Activated effector memory CD4-positive, alpha-beta T cell treated with Interleukin-2 at 50 U/mL for 16 hours (primary cell): ENCODE results near the gene HTR2A.

ENCODE experiments used
- DNase-seq: peaks from one replicate; pipeline ENCODE4 v3.0.0-alpha.2; 2020

HTR2A gene

DNA sequence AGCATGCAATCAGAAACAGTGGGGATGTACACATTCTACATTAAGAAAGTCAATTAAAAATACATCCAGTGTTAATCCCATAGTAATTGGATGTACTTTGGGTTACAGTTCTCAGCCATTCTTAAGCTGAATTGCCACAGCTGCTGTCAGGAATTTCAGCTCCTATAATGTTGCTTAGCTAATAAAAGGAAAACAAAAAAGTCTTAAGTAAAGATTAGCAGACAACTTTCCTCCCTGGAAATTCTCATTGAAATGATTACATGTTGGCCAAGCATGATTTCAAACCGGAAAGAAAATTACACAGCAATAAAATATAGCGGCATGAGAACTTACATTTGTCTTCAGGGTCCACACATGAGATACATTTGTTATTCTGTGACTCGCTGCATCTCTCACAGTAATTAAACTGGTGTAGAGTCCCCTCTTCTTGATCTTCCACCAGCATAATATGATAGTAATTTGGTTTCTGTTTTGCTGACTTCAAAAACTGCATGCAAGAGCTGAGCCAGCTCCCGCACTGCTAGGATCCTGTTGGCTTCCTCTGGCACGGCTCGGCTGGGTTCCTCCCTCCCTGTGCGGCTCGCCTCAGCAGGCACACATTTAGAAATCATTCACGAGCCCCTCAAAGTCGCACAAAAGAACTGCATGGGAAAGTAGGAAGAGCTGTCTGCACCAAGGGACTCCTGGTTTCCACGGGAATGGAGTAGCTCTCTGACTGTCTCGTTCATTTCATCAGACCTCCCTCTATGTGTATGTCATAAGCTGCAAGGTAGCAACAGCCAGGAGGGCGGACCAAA is at the start of gene HTR2A:
HTR2A (minus strand) TSS at position 713 of the 797 bp plus-strand sequence. CDS start 1,147 bp downstream, outside the sequence.
- DNase-seq = no peak

DNA sequence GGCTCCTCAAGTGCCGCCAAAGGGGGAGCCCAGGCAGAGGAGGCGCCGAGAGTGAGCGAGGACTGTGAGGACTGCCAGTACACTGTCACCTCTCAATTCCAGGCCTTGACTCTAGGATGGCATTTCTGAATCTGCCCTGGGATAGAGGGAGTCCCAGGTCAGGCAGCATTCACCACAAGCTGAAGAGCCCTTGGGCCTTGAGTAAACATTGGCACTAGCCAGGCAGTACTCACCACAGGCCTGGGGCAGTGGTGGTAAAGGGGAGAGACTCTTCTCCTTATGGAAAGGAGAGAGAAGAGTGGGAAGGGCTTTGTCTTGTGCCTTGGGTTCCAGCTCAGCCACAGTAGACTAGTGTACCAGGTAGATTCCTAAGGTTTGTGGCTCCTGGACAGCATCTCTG is 39.7 kb upstream of the HTR2A start:
- DNase-seq = no peak

GRCh38 chr13:46934749-46935148 is 37.9 kb upstream of the HTR2A start:
- no peak for DNase-seq

DNA sequence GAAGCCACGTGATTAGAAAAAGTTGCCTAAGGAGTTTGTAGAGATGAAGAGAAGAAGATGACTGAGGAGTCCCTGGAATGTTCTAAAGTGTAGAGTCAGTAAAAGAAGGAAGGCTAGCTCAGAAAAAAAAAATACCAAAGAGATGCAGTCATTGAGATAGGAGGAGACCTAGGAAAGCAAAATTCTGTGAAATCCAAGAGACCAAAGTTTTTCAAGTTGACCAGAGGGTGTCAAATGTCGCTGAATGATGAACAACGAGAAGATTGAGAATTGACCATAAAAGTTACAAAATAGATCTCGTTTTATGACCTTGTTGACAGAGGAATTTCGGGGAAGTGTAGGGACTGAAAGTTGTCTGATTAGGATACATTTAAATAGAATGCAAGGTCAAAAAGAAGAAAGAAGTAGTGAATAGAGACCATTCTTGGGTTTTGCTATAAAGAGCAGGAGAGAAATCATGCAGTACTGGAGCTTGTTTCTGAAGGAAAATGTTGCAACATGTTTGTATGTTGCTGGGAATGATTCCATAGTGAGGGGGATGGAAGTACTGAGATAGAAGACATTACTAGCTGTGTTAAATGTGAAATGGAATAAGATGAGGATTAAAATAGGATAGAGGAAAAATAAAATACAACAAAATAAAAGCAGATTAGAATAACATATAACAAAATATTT is 30.2 kb upstream of the HTR2A start:
- no peak for DNase-seq

DNA sequence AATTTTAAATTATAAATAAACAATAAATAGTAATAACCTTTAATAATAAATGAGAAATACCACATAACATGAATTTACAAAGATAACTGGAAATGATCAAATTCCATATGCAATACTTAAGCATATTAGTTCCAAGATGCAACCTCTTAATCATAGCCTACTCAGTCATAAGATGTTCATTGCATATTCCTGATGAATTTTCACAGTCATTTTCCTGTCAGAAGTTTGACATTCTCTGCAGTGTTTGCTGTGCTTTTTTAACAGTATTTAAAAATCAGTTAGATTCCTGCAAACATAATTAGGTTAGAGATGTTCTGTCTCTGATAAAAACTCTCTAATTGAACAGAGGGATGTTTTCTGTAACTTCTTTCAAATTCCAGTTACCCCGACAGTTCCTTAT is 28.6 kb upstream of the HTR2A start:
- no peak for DNase-seq

DNA sequence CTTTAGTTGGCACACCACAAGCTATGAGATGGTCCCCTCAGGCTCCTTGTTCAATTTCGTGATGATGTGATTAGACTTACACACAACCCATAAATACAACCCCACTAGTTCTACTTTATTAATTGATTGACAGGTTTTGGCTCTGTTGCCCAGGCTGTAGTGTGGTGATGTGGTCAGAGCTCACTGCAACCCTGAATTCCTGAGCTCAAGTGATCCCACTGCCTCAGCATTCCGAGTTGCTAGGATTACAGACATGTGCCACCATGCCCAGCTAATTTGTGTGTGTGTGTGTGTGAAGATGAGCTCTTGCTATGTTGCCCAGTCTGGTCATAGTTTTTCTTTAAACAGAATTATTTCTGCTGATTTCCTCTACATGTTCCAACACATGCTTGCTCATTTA is 17.5 kb upstream of the HTR2A start:
- DNase-seq = no peak

- DNase-seq = no peak
These were observed 16.9 kb upstream of the HTR2A start for GRCh38 chr13:46913757-46914156.

DNA sequence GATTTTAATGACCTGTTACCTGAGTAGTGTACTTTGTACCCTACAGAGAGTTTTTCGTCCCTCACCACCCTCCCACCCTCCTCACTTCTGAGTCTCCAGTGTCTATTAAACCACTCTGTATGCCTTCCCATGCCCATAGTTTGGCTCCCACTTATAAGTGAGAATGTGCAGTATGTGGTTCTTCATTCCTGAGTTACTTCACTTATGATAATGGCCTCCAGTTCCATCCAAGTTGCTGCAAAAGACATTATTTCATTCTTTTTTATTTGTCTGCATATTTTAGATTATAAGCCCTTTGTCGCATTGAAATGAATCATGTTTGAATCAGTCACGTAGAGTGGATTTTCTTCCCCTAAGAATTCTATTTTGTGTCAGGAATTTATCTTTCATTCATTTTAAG is 12.2 kb upstream of the HTR2A start:
- no peak for DNase-seq

DNA sequence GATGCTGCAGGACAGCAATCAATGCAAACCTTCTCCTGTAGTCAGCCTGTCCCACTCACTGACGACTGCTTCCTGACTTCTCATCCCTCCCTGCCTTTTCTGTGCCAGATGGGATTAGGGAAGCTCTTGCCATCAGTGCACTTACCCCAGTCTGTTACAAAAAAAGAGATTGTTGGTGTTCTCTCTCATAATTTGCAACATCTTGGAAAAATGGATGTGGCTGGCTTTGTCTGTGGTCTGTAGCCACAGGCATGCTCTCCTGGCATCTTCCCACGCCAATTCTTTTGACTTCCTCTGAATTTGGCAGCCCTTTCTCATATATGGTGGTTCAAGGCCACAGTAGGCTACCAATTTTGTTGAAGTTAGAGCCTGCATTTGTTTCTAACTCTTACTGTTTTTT is 11.6 kb upstream of the HTR2A start:
- DNase-seq = no peak

- DNase-seq = no peak
These were observed 9.6 kb upstream of the HTR2A start for GRCh38 chr13:46906405-46906804.

- DNase-seq = no peak
These were observed 8.4 kb upstream of the HTR2A start for GRCh38 chr13:46905249-46905648.

- DNase-seq = no peak
These were observed 6.9 kb upstream of the HTR2A start for GRCh38 chr13:46903748-46904147.

- no peak for DNase-seq
These were observed 4.9 kb upstream of the HTR2A start for GRCh38 chr13:46901721-46902120.

DNA sequence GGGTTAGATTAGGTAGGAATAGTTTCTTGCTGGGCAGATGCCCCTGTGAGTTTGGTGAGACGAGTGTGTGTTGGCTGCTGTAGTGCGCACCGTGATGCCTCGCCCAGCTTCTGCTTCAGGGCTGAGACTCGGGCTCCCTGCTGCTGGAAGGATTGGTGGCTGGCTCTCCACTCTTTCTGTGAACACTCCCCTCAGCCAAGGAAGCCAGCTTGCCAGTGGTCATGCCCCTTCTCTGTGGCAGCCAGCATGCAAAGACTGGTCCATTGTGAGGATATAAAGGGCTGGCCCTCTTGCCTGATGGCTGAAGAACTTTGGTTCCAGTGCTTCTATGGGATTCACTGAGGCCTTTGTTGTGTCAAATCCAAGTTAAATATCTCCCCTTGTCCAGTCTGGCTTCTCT is 2.9 kb upstream of the HTR2A start:
- DNase-seq = no peak

GRCh38 chr13:46895381-46895780 is 1.5 kb downstream of the HTR2A start:
- no peak for DNase-seq

DNA sequence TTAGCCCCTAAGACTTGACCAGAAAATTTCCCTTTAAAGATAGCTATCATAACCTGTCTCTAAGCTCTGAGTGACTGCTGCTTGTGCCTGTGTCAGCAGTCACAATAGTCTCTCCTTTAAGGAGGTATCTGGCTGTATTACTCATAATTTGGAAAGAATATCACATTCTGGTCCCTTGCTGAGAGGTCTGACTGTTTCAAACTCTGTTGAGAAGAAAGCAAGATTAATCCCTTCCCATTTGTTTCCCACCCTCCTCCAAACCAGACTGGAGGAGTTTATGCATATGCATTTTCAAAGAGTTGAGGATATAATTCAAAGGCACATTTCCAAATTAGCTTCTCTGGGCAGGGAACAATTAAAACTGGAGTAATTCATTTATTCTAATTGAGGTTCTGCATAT is 2.3 kb downstream of the HTR2A start:
- no peak for DNase-seq

DNA sequence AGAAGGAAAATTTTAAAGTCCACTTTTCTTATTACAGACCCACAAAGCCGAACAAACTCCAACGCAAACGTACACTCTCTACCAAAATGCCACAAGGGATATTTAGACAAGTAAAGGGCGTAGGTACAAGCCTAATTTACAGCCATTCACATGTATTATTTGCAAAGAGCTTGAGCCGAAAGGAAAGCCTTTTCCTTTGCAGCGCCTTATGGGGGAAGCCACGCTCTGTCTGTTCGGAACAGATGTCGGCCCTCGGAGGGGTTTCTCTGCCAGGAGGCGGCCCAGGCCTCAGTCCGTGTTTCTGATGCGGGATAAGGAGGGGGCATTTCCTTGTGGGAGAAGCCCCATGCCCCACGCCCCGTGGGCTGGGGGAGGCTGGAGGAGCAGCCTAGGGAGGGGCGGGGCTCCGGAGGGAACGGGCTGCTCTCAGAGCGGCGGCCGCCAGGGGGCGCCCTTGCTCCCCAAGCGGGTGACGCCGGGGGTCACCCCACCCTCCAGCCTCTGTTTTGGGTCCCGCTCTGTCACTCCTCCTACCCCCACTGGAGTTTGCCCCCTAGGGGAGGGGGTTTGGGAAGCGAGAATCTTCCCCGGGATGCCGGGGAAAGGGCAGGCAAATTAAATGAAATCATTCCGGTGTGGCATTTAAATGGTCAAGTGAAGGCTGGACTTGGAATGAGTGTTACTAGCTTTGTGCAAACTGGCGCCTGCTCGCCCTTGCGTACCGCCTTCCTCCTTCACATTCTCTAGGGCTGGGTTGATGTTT is 2.9 kb downstream of the HTR2A start:
- peak; percentile 40 for DNase-seq

- no peak for DNase-seq
These were observed 3.6 kb downstream of the HTR2A start for GRCh38 chr13:46893221-46893740.

- DNase-seq = no peak
These were observed 11.8 kb downstream of the HTR2A start for GRCh38 chr13:46885018-46885417.

GRCh38 chr13:46884531-46884930 is 12.3 kb downstream of the HTR2A start:
- DNase-seq = no peak

DNA sequence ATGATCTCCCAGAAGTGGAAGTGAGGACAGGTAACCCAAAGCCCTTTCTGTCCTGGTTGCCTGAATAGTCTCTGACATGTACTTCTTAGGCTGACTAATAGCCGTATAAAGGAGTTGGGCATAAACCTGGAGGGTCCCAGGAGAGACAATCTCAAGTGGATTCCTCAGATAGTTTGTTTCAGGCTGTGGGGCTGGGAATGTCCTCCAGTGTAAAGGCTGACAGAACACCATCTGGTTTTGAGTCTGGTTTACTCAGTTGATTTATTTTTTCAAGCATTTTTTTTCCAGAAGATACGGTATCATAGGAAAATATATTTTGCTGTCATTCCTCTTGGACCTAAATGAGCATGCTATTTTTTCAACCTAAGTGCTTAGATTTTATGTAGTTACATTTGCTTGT is 15.2 kb downstream of the HTR2A start:
- no peak for DNase-seq

DNA sequence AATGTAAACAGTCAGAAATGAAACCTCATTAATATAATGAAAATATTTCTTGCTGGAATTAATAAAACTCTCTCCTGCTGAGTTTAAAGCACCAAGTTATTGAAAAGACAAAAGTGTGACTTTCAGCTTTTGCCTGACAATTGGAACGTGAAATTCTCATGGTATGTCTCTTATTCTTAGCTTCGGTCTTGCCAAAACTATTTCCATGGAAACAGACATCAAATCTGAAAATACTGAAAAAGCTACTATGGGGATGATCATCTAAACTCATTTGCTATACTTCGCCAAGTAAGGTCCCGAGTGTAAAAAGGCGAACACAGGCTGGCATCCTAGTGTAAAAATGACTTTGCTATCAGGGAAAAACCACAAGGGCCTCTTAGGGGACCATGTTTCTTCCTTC is 22.8 kb downstream of the HTR2A start:
- no peak for DNase-seq

DNA sequence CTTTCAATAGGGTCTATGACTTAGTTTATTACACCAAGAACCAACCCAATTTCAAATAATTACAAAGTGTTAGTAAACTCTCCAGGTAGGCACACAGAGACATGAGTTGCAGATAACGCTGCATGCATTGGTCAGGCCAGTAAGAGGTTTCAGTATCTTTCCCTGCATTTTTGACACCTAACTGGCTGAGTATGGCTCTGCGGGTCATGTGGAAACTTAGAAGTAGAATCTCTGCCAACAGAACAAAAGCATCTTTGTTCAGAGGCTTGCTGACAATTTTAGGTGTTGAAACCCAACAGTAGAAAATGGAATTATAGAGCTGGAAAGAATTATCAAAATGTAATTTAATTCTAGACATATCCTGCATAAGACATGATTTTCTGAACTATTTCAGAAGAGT is 25.3 kb downstream of the HTR2A start:
- no peak for DNase-seq

DNA sequence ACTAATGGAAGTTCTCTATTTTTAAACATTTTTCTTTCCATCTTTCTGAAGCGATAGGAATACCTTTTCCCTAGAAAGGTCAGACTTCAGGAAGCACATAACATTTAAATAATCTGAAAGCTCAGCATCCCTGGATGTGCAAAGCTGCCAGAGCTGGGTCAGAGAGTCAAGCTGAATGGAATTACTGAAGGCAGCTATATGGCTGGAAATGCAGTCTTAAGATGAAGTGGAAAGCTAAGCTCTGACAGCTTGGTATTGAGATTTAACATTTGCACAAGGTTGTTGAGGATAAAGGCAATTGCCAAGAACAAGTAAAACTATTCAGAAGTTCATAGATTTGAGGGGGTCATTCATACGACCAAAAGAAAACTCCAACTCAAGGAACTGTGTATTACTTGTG is 28.8 kb downstream of the HTR2A start:
- no peak for DNase-seq
